ENCODE data around the gene GSDMA. TPM values are rescaled to one million over a fixed set of nuclear protein-coding genes. Genes with fewer than 3 reads are reported as not detected.

The GSDMA gene
- total RNA-seq, 1 experiment from 2014 or later: not detected

DNA sequence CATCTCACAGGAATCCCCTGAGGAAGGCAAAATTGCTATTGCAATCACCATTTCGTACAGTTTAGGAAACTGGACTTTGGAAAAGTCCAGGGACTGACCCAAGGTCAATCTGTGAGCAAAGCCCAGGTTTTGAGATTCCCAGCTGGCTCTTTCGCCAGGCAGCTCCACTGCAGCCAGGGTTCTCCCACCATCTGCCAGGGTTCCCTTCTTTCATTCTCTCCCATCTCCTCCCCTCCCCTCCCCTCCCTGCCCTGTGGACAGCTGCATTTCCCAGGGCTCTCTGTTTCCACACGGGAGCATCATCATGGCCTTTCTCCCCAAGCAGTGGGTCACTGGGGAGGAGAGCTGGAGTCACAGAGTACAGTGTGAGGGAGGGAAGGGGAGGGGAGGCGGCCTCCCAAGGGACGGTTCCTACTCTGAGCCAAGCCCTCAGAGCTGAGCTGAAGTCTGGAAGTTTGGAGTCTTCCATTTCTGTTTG, 11.9 kb upstream of the GSDMA start:
- H3K23me2 ChIP-seq (ENCODE audit: insufficient read length, low read depth, low read length, poor library complexity, severe bottlenecking): peaks cover 8% of the 10 kb centered on the region
- Mint-ChIP-seq H3K36me3 (ENCODE audit: insufficient read depth in 1 of 3, low read depth in 3 of 3) (no peaks in the 10 kb centered on the region), H3K27me3 (ENCODE audit: low read depth) (peaks cover 20% of the 10 kb centered on the region), H3K4me3 (no peak overlapping the region), H3K9me3 (no peaks in the 10 kb centered on the region; a peak in 1 of 5 replicates), H3K27ac (peak overlapping the region in 1 of 3 experiments; percentile 40; a peak in 1 of 7 replicates), H3K4me1 (peaks cover 23 to 32% of the 10 kb centered on the region in 2 experiments)
- no peak overlapping the region for H2BK12ac ChIP-seq (ENCODE audit: insufficient read length, low read depth, low read length)
- H3K14ac ChIP-seq (ENCODE audit: insufficient read depth, low read length): no peak overlapping the region
- H3K23ac ChIP-seq (ENCODE audit: insufficient read length, low read depth, low read length): no peak overlapping the region
- H4K20me1 ChIP-seq (ENCODE audit: control insufficient read depth, insufficient read depth, insufficient read length): no peaks in the 10 kb centered on the region
- no peaks in the 10 kb centered on the region for H3K79me2 ChIP-seq (ENCODE audit: insufficient read depth, low read length)
- H3K79me1 ChIP-seq (ENCODE audit: insufficient read depth, low read depth, low read length, poor library complexity, severe bottlenecking): no peaks in the 10 kb centered on the region
- H2BK15ac ChIP-seq (ENCODE audit: low read depth, low read length): no peak overlapping the region
- no peak overlapping the region for H3K9ac ChIP-seq (ENCODE audit: extremely low read depth, insufficient read length, low read length)
- no peak overlapping the region for H4K91ac ChIP-seq (ENCODE audit: insufficient read length, low read depth, low read length)
- H3K4me2 ChIP-seq (ENCODE audit: insufficient read depth, insufficient read length, low read length): no peak overlapping the region
- no peak overlapping the region for H3T11ph ChIP-seq (ENCODE audit: low read length)
- H3K56ac ChIP-seq (ENCODE audit: insufficient read length, low read depth, low read length): no peak overlapping the region
- no peak overlapping the region for H4K8ac ChIP-seq (replicated peaks; ENCODE audit: insufficient read length, low read depth, low read length)
- no peak overlapping the region for H2AK5ac ChIP-seq (ENCODE audit: insufficient read length, low read length)
- H2BK120ac ChIP-seq (ENCODE audit: low read depth, low read length, poor library complexity, severe bottlenecking): no peak overlapping the region
- TF ChIP-seq, protein P1, sequence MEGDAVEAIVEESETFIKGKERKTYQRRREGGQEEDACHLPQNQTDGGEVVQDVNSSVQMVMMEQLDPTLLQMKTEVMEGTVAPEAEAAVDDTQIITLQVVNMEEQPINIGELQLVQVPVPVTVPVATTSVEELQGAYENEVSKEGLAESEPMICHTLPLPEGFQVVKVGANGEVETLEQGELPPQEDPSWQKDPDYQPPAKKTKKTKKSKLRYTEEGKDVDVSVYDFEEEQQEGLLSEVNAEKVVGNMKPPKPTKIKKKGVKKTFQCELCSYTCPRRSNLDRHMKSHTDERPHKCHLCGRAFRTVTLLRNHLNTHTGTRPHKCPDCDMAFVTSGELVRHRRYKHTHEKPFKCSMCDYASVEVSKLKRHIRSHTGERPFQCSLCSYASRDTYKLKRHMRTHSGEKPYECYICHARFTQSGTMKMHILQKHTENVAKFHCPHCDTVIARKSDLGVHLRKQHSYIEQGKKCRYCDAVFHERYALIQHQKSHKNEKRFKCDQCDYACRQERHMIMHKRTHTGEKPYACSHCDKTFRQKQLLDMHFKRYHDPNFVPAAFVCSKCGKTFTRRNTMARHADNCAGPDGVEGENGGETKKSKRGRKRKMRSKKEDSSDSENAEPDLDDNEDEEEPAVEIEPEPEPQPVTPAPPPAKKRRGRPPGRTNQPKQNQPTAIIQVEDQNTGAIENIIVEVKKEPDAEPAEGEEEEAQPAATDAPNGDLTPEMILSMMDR (conservative IDR thresholded peaks at IDR 0.05): no peak
- no peak overlapping the region for H2AFZ ChIP-seq (ENCODE audit: low read length)
- H3K9me3 ChIP-seq (ENCODE audit: control insufficient read depth, low read depth, low read length): no peaks in the 10 kb centered on the region
- no peak overlapping the region for H3K18ac ChIP-seq (ENCODE audit: insufficient read length, low read depth, low read length)
- H3K27ac ChIP-seq (ENCODE audit: insufficient read length, low read depth, low read length): no peak overlapping the region
- no CpG with 5 or more reads among the region's 5 CpGs for WGBS (ENCODE audit: extremely low coverage, insufficient read length, low lambda C conversion rate)
- no peak overlapping the region for H2BK20ac ChIP-seq (ENCODE audit: low read depth, low read length, poor library complexity, severe bottlenecking)
- H3K4ac ChIP-seq (ENCODE audit: low read depth, low read length): no peak overlapping the region
- no peaks in the 10 kb centered on the region for H3K27me3 ChIP-seq (ENCODE audit: insufficient read depth, low read length)
- no peak for DNase-seq
- H3K4me1 ChIP-seq (ENCODE audit: insufficient read depth, low read length): peaks cover 2% of the 10 kb centered on the region; the same call in 1 of the 2 replicates
- no peak overlapping the region for H4K5ac ChIP-seq (ENCODE audit: insufficient read length, low read depth, low read length)
- H2BK5ac ChIP-seq (ENCODE audit: insufficient read length, low read length): no peak overlapping the region

All from H9 (cell line).